H9 (cell line): ENCODE data around the gene ENTR1. TPM values are rescaled to one million over a fixed set of nuclear protein-coding genes. Genes with fewer than 3 reads are reported as not detected.

Source experiments
- DNase-seq: peaks from one replicate; pipeline ENCODE4 v3.0.0-alpha.2; 2017
- H2AFZ ChIP-seq: one replicate; pipeline ENCODE4 v1.6.1; 2013; ENCODE audit warnings: mild to moderate bottlenecking, low read length, control low read depth, moderate library complexity
- H2AK5ac ChIP-seq: 2 replicates; pipeline ENCODE4 v1.6.1; 2013; ENCODE audit warnings: low read length, control low read depth, mixed read lengths; ENCODE audit not compliant: insufficient read length
- H2BK120ac ChIP-seq: one replicate; pipeline ENCODE4 v1.6.1; 2013; ENCODE audit warnings: low read depth, mild to moderate bottlenecking, low read length, control low read depth, inconsistent platforms; ENCODE audit not compliant: poor library complexity, severe bottlenecking
- H2BK12ac ChIP-seq: 2 replicates; pipeline ENCODE4 v1.6.1; 2013; ENCODE audit warnings: low read length, control low read depth, mixed read lengths, low read depth; ENCODE audit not compliant: insufficient read length
- H2BK15ac ChIP-seq: 2 replicates; pipeline ENCODE4 v1.6.1; 2013; ENCODE audit warnings: low read depth, low read length, control low read depth
- H2BK20ac ChIP-seq: one replicate; pipeline ENCODE4 v1.6.1; 2013; ENCODE audit warnings: low read depth, mild to moderate bottlenecking, low read length, control low read depth, inconsistent platforms; ENCODE audit not compliant: poor library complexity, severe bottlenecking
- H2BK5ac ChIP-seq: 2 replicates; pipeline ENCODE4 v1.6.1; 2013; ENCODE audit warnings: low read length, control low read depth, mixed read lengths; ENCODE audit not compliant: insufficient read length
- H3K14ac ChIP-seq: 2 replicates; pipeline ENCODE4 v1.6.1; 2013; ENCODE audit warnings: low read length, control low read depth; ENCODE audit not compliant: insufficient read depth
- H3K18ac ChIP-seq: 2 replicates; pipeline ENCODE4 v1.6.1; 2013; ENCODE audit warnings: low read depth, mild to moderate bottlenecking, mixed read lengths, low read length, control low read depth; ENCODE audit not compliant: insufficient read length
- H3K23ac ChIP-seq: 2 replicates; pipeline ENCODE4 v1.6.1; 2013; ENCODE audit warnings: low read length, control low read depth, mixed read lengths, low read depth; ENCODE audit not compliant: insufficient read length
- H3K23me2 ChIP-seq: 2 replicates; pipeline ENCODE4 v1.6.1; 2013; ENCODE audit warnings: low read depth, mild to moderate bottlenecking, mixed read lengths, low read length, control low read depth; ENCODE audit not compliant: insufficient read length, poor library complexity, severe bottlenecking
- H3K27ac ChIP-seq: 2 replicates; pipeline ENCODE4 v1.5.1; 2013; ENCODE audit warnings: low read length, control low read depth, mixed read lengths, low read depth; ENCODE audit not compliant: insufficient read length
- H3K27me3 ChIP-seq: 2 replicates; pipeline ENCODE4 v1.6.1; 2013; ENCODE audit warnings: low read length, control low read depth, inconsistent platforms; ENCODE audit not compliant: insufficient read depth
- H3K4ac ChIP-seq: 2 replicates; pipeline ENCODE4 v1.6.1; 2013; ENCODE audit warnings: low read depth, mild to moderate bottlenecking, control low read depth, inconsistent platforms, low read length, moderate library complexity
- H3K4me1 ChIP-seq: 2 replicates; pipeline ENCODE4 v1.6.1; 2013; ENCODE audit warnings: low read length, control low read depth, inconsistent platforms; ENCODE audit not compliant: insufficient read depth
- H3K4me2 ChIP-seq: 2 replicates; pipeline ENCODE4 v1.6.1; 2013; ENCODE audit warnings: low read length, control low read depth, mixed read lengths; ENCODE audit not compliant: insufficient read length, insufficient read depth
- H3K56ac ChIP-seq: 2 replicates; pipeline ENCODE4 v1.6.1; 2013; ENCODE audit warnings: low read depth, mild to moderate bottlenecking, mixed read lengths, low read length, control low read depth; ENCODE audit not compliant: insufficient read length
- H3K79me1 ChIP-seq: 2 replicates; pipeline ENCODE4 v1.6.1; 2013; ENCODE audit warnings: low read depth, mild to moderate bottlenecking, moderate library complexity, low read length, control low read depth, inconsistent platforms; ENCODE audit not compliant: insufficient read depth, poor library complexity, severe bottlenecking
- H3K79me2 ChIP-seq: 2 replicates; pipeline ENCODE4 v1.6.1; 2013; ENCODE audit warnings: low read length, control low read depth, inconsistent platforms; ENCODE audit not compliant: insufficient read depth
- H3K9ac ChIP-seq: 2 replicates; pipeline ENCODE4 v1.6.1; 2013; ENCODE audit warnings: low read length, control low read depth, mixed read lengths; ENCODE audit not compliant: insufficient read length; ENCODE audit errors: extremely low read depth
- H3K9me3 ChIP-seq: one replicate; pipeline ENCODE4 v1.6.1; 2013; ENCODE audit warnings: low read depth, low read length, inconsistent platforms; ENCODE audit not compliant: control insufficient read depth
- H3T11ph ChIP-seq: one replicate; pipeline ENCODE4 v1.6.1; 2013; ENCODE audit warnings: mild to moderate bottlenecking, low read length, control low read depth, inconsistent platforms
- H4K20me1 ChIP-seq: one replicate; pipeline ENCODE4 v1.6.1; 2013; ENCODE audit not compliant: control insufficient read depth, insufficient read length, insufficient read depth
- H4K5ac ChIP-seq: 2 replicates; pipeline ENCODE4 v1.6.1; 2013; ENCODE audit warnings: low read depth, mild to moderate bottlenecking, mixed read lengths, low read length, control low read depth; ENCODE audit not compliant: insufficient read length
- H4K8ac ChIP-seq: replicated peaks from 2 replicates; pipeline ENCODE4 v1.6.1; 2013; ENCODE audit warnings: low read length, control low read depth, mixed read lengths, low read depth; ENCODE audit not compliant: insufficient read length
- H4K91ac ChIP-seq: 2 replicates; pipeline ENCODE4 v1.6.1; 2013; ENCODE audit warnings: low read depth, mild to moderate bottlenecking, moderate library complexity, mixed read lengths, low read length, control low read depth; ENCODE audit not compliant: insufficient read length
- H3K27ac Mint-ChIP-seq, 3 experiments: 2 replicates in 2 of 3; 3 replicates in 1 of 3; pipeline ENCODE4 v1.8.0; 2020 to 2021; ENCODE audit warnings: mixed read lengths in 3 of 3, mild to moderate bottlenecking in 1 of 3, moderate library complexity in 1 of 3
- H3K27me3 Mint-ChIP-seq: 2 replicates; pipeline ENCODE4 v1.8.0; 2021; ENCODE audit warnings: low read depth, mild to moderate bottlenecking, moderate library complexity, mixed read lengths
- H3K36me3 Mint-ChIP-seq, 3 experiments: 2 replicates in 2 of 3; 3 replicates in 1 of 3; pipeline ENCODE4 v1.8.0; 2020 to 2021; ENCODE audit warnings: low read depth in 3 of 3, mixed read lengths in 3 of 3; ENCODE audit not compliant: insufficient read depth in 1 of 3
- H3K4me1 Mint-ChIP-seq, 2 experiments: 2 replicates each; pipeline ENCODE4 v1.8.0; 2020; ENCODE audit warnings: mixed read lengths in 2 of 2
- H3K4me3 Mint-ChIP-seq, 2 experiments: 2 replicates in 1 of 2; 3 replicates in 1 of 2; pipeline ENCODE4 v1.8.0; 2020 to 2021; ENCODE audit warnings: mild to moderate bottlenecking in 2 of 2, mixed read lengths in 2 of 2, moderate library complexity in 1 of 2
- H3K9me3 Mint-ChIP-seq, 2 experiments: 2 replicates in 1 of 2; 3 replicates in 1 of 2; pipeline ENCODE4 v1.8.0; 2020; ENCODE audit warnings: mild to moderate bottlenecking in 2 of 2, mixed read lengths in 2 of 2, moderate library complexity in 1 of 2
- WGBS: extraction: QIAGEN DNeasy Blood & Tissue Kit; methylation state at CpG from one replicate; pipeline ENCODE4 v1.1.7; 2013; ENCODE audit warnings: missing lambda C conversion rate, low lambda C conversion rate, mixed read lengths; ENCODE audit not compliant: insufficient read length; ENCODE audit errors: extremely low coverage; 5-methylcytosine and 5-hydroxymethylcytosine counted together
- total RNA-seq: library from RNA; stranded (reverse); gene quantifications from 2 replicates; pipeline ENCODE4 v1.2.1, GENCODE V29; 2021
- TF ChIP-seq, protein P1 (sequence below): fragments of 200-600 bp; sonication (generic); conservative IDR thresholded peaks from 3 replicates; pipeline ENCODE4 v1.8.0; 2021; ENCODE audit warnings: antibody characterized with exemption, mild to moderate bottlenecking

Gene ENTR1
- total RNA-seq, 1 experiment from 2014 or later, result 108 TPM

DNA sequence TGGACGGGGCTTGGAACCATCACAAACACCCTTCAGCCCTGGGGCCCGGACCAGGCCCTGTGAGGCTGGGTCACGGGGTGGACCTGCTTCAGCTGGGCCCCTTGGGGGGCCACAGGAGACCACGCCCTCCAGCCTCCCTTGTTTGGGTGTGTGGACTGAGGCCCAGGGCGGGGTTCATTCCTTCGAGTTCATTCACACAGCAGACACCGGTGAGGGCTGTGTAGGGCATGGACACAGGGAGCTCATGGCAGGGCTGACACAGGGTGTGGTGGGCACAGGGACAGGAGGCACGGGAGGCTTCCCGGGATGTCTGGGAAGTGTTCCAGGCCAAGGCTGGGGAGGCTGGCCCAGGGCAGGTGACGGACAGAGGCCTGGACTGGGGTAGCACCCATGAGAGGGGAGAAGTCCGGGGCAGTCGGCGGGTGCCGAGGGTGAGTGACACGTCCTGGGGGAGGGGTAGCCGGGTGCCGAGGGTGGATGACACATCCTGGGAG lies 55.8 kb downstream of the ENTR1 start:
- peaks cover 0 to 3% (median 0%) of the 10 kb centered on the region in 3 experiments; a peak in 1 of 7 replicates for H3K36me3 Mint-ChIP-seq
- H3K9me3 Mint-ChIP-seq, result no peaks in the 10 kb centered on the region
- no peak for DNase-seq
- H3K27ac ChIP-seq, result no peak overlapping the region
- H2BK12ac ChIP-seq, result no peak overlapping the region
- no peak overlapping the region for H2AFZ ChIP-seq
- H2BK15ac ChIP-seq, result no peak overlapping the region
- H3K4me2 ChIP-seq, result no peak overlapping the region
- H3K4me3 Mint-ChIP-seq, result no peak overlapping the region
- no peaks in the 10 kb centered on the region for H3K79me1 ChIP-seq
- H3K4me1 Mint-ChIP-seq, result no peaks in the 10 kb centered on the region; a peak in 1 of 4 replicates
- no peaks in the 10 kb centered on the region for H3K27me3 Mint-ChIP-seq
- H4K20me1 ChIP-seq, result no peaks in the 10 kb centered on the region
- H3K27ac Mint-ChIP-seq, result no peak overlapping the region
- no peaks in the 10 kb centered on the region for H3K27me3 ChIP-seq
- H3K14ac ChIP-seq, result no peak overlapping the region
- H3K4me1 ChIP-seq, result no peaks in the 10 kb centered on the region
- H4K8ac ChIP-seq, result no peak overlapping the region
- H3K18ac ChIP-seq, result no peak overlapping the region
- no peak overlapping the region for H2BK5ac ChIP-seq
- H2BK120ac ChIP-seq, result no peak overlapping the region
- no peaks in the 10 kb centered on the region for H3K9me3 ChIP-seq
- no peaks in the 10 kb centered on the region for H3K23me2 ChIP-seq
- no peak overlapping the region for H3K56ac ChIP-seq
- H2BK20ac ChIP-seq, result no peak overlapping the region
- no peak overlapping the region for H3K23ac ChIP-seq
- TF ChIP-seq, protein P1, sequence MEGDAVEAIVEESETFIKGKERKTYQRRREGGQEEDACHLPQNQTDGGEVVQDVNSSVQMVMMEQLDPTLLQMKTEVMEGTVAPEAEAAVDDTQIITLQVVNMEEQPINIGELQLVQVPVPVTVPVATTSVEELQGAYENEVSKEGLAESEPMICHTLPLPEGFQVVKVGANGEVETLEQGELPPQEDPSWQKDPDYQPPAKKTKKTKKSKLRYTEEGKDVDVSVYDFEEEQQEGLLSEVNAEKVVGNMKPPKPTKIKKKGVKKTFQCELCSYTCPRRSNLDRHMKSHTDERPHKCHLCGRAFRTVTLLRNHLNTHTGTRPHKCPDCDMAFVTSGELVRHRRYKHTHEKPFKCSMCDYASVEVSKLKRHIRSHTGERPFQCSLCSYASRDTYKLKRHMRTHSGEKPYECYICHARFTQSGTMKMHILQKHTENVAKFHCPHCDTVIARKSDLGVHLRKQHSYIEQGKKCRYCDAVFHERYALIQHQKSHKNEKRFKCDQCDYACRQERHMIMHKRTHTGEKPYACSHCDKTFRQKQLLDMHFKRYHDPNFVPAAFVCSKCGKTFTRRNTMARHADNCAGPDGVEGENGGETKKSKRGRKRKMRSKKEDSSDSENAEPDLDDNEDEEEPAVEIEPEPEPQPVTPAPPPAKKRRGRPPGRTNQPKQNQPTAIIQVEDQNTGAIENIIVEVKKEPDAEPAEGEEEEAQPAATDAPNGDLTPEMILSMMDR, result no peak
- no CpG with 5 or more reads among the region's 17 CpGs for WGBS
- H3K79me2 ChIP-seq, result no peaks in the 10 kb centered on the region
- H2AK5ac ChIP-seq, result no peak overlapping the region
- H3T11ph ChIP-seq, result no peak overlapping the region
- no peak overlapping the region for H3K4ac ChIP-seq
- no peak overlapping the region for H3K9ac ChIP-seq
- H4K5ac ChIP-seq, result no peak overlapping the region
- no peak overlapping the region for H4K91ac ChIP-seq
